Activated effector memory CD4-positive, alpha-beta T cell treated with Interleukin-2 at 50 U/mL for 16 hours (primary cell): ENCODE measurements around the gene SHROOM1.

ENCODE experiments used
- DNase-seq: peaks from one replicate; pipeline ENCODE4 v3.0.0-alpha.2; 2020

The SHROOM1 gene

GRCh38 chr5:132776131-132776937, 54.1 kb downstream of the SHROOM1 start:
- DNase-seq, result no peak

DNA sequence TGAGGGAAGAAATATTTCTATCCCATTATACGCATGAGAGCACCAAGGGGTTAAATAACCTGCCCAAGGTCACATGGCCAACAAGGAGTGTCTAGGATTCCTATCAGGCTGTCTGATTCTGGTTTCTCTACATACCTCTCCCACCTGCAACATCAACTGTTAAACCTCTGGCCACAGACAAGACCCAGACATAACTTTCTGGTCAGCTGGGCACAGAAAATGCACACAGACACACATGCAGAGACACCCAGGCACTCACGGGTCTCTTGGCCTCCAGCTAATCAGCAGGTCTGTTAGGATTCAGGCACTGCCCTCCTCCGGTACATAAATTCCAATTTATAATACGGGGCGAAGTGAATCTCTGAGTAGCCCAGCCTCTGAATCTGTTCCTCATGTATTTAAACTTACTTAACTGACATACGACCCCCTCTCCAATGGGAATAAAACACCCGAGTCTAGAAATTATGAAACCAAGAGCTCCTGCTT, 54.9 kb downstream of the SHROOM1 start:
- no peak for DNase-seq

GRCh38 chr5:132774896-132775295, 55.6 kb downstream of the SHROOM1 start:
- no peak for DNase-seq

- no peak for DNase-seq
These were observed 56.0 kb downstream of the SHROOM1 start for GRCh38 chr5:132774406-132774805.

GRCh38 chr5:132773601-132774355, 56.7 kb downstream of the SHROOM1 start:
- no peak for DNase-seq

DNA sequence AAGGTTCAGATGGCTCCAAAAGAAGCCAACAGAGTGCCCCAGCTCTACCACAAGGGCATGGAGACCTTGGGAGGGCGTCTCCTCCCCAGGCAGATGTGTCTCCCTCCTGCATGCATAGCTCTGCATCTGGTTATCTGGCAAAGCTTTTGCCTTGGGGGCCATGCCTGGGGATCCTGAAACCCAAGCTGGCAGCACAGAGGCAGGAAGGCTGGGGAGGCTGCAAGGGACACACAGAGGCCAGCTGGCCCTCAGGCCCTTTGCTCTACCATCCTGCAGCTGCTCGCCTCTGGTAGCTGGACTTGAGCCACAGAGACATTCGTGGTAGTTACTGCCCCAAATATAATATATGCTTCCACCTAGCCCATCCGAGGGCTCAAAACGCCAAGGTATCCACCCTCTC, 57.3 kb downstream of the SHROOM1 start:
- no peak for DNase-seq

DNA sequence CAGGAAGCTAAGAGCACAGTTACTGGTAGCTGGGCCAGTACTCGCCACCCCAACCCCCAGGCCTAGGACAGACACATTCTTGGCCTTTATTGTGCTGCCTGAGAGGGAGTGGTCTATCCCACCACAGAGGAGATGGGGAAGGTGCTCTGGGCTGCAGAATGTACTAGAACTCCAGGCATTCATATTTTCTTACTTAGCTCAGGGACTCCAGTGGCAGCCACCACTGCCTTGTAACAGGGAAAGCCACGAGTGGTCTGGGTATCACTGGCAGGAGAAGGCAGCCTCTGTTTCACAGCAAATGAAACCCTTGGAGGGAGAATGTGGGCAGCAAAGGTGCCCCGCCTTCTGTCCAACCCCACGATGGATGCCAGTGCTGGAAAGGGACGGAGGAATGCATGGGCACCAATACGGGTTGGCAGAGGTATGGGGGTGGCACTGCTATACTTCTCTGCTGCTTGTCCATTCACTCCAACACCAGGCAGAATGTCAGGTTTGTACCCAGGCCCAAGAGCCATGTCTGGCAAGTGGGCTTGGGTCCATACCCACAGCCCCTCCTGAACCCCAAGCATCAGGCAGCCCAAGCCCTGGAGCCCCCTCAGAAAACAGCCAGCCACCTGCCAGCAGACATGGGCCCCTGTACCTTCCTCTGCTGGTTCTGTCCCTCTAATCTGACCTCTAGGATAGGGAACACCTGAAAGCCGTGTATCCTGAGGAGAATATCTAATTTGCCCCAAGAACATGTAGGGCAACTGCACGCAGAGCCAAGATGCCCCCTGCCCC, 58.0 kb downstream of the SHROOM1 start:
- no peak for DNase-seq
